Cerebellar nuclear complex (tissue), 1 donor: ENCODE results near the gene SPATA9.
"Not testable (repeated sequence)": the region's sequence is repeated elsewhere in the genome, so short reads cannot be mapped to it uniquely, and the experiment has no call there.

Source experiments
- DNase-seq, 2 experiments: peaks; one replicate each; lab custom pipeline; 2025; lab: John Stamatoyannopoulos, UW

The SPATA9 gene

DNA sequence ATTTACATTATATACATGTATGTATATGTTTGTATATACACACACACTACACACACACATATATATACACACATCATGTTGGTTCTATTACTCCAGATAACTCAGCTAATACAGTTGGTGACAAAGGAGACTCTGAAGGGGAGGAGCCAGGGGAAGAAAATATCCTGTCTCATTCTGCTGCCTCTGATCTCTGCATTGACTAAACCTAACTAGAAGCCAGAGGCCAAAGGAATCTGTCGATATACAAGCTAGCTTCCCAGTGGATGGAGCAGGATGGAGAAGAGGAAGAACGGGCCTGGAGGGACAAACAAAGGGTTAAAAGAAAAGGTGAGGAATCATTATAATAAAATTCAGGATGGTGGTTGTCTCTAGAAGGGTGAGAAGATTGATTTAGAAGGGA, 34.6 kb upstream of the SPATA9 start:
- DNase-seq: no peak

DNA sequence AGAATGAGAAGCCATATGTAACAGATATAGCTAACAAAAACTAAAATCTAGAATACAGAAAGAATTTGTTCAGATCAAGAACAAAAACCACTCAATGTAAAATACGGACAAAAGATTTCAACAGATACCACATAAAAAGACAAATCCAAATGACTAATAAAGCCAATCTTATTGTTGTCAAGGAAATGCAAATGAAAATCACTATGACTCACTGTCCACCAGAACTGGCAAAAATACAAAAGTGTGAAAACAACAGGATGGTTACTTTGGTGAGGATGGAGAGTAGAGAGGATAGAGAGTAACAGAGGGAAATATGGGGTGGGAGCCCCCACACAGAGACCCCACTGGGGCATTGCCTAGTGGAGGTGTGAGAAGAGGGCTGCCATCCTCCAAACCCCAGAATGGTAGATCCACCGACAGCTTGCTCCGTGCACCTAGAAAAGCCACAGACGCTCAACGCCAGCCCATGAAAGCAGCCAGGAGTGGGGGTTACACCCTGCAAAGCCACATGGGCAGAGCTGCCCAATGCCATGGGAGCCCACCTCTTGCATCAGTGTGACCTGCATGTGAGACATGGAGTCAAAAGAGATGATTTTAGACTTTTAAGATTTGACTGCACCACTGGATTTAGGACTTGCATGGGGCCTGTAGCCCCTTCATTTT, 33.1 kb upstream of the SPATA9 start:
- no peak for DNase-seq

DNA sequence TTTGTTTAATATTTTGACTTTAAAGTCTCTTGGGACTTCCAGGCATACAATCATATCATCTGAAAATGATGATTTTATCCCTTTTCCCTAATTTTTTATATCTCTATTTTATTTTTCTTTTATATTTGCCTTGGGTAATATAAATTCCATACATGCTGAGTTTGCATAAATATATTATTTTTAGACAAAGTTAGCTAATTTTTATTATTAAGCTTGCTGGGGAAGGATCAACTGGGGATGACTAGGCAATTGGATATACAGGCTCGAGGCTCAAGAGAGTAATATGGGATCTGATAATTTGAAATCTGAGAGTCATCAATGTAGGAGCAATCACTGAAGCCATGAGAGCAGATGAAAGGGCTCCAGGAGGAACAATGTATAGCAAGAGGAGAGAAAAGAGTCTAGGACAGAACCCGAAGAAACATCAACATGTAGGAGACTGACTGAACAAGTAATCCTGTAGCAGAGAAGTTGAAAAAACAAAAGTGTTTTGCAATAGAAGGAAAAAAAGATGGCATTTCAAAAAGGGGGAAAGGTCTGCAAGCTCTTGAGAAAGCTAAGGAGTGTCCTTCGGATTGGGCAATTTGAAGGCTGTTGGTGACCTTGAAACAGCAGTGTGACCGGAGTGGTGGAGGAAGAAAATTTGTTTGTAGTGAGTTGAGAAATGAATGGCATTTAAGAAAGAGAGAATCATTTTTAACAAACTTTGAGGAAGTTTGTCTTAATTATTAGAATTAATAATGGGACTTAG, 31.3 kb upstream of the SPATA9 start:
- no peak for DNase-seq

DNA sequence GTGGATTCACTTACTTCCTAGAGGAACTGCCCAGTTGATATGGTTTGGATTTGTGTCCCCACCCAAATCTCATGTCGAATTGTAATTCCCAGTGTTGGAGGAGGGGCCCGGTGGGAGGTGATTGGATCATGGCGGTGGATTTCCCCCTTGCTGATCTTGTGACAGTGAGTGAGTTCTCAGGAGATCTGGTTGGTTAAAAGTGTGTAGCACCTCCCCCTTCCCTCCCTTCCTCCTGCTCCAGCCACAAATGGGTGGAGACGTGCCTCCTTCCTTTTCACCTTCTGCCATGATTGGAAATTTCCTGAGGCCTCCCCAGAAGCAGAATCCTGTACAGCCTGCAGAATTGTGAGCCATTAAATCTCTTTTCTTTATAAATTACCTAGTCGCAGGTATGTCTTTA, 30.5 kb upstream of the SPATA9 start:
- not testable (repeated sequence) for DNase-seq

DNA sequence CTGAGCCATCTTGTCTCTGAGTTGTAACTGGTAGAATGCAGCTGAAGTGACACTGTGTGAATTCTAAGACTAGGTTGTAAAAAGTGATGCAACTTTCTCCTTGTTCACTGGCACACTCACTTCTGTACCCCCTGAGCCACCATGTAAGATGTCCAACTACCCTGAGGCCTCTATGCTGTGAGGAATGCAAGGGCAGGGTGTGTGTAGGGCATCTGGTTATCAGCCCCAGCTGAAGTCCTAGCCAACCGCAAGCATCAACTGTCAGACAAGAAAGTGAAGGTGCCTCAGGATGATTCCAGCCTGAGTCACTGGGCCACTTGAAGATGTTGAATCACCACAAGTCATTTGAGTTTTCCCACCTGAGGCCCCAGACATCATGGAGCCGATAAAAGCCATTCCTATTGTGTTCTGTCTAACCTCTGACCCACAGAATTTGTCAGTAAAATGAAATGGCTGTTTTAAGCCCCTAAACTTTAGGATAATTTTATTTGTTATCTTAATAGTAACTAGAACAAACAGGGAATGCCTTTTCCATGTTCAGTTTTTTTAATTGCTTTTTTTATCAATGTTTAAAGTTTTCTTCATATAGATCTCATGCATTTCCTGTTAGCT, 29.7 kb upstream of the SPATA9 start:
- no peak for DNase-seq

DNA sequence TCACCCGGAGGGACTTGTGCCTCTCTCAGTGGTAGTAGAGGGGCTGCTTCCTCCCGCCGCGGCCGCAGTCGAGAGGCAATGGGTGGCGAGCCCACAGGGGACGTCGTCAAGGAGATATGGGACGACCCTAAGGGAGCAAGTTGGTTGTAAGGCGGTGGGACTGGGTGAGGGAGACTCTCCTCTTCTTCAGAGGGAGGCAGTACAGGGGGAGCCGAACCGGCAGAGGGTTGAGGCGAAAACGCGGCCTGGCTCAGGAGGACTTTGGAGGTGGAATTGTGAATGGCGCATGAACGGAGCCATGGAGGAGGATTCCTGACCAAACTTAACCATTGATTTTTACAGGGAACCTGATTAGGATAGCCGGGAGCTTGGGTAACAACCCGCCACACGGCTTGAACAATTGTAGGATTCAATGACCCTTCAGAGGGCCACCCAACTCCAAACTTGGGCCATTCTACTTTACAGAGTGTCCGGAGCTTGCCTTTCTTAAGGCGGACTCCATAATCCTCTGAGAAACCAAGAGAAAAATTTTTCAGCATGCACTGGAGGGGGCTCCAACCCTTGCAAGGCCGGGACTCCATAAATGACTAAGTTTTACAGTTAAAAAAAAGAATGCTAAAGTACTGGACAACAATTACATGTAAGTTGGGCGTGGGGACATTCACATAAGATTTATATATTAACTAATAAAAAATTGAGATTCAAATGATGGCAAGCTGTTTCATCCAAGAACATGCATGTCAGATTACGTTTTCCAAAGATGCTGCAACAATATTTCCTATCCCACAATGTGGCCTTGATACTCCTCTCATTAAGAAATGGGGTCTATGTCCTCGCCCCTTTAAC, 28.9 kb upstream of the SPATA9 start:
- DNase-seq: no peak

DNA sequence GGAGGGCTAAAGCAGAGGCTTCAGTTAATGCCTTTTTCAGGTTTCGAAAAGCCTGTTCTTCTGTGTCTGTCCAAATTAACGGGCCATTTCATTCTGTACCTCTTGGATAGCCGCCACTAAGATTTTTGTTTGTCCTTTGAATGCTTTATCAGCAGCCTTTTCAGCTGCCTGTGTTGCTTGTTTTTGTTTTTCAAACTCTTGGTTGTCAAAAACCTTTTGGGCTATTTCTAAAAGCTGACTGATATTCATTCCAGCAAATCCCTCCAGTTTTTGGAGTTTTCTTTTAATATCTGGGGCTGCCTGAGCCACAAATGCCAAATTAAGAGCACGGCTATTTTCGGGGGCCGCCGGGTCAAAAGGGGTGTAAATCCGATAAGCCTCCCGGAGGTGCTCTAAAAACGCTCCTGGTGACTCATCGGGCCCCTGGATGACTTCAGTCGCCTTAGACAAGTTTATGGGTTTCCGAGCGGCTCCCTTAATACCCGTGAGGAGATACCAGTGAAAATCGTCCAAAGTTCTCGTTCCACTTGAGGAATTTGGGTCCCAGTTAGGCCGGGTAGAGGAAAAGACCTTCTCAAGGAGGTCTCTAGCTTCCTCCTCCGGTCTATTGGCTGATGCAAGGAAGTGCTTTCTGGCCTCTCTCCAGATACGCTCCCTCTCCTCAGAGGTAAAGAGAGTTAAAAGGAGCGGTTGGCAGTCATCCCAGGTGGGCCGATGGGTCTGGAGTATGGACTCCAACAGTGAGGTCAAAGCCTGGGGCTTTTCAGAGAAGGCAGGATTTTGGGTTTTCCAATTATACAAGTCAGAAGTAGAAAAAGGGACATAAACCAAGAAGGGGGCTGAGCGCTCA, 28.1 kb upstream of the SPATA9 start:
- DNase-seq: not testable (repeated sequence)

DNA sequence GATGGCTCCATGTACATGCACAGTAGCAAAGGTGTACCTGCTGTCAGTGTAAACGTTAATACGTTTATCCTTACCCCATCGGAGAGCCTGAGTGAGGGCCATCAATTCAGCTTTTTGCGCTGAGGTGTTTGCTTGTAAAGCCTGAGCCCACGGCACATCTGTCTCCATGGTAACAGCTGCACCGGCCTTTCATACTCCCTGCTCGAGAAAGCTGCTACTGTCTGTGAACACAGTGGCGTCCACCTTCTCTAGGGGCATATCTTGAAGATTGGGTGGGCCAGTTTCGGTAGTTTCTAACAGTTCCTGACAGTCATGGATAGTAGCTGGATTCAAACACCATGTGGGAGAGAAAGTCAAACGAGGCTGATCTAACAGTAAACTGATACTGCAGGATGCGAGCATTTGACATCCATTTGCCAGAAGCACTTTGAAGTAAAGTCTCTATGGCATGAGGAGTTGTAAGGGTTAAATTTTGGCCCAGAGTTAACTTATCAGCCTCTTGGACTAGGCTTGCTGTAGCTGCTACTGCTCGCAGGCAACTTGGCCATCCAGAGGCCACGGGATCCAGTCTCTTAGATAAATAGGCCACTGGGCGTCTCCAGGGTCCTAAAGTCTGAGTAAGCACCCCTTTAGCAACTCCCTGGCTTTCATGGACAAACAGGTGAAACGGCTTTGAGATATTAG, 27.3 kb upstream of the SPATA9 start:
- DNase-seq: no peak

DNA sequence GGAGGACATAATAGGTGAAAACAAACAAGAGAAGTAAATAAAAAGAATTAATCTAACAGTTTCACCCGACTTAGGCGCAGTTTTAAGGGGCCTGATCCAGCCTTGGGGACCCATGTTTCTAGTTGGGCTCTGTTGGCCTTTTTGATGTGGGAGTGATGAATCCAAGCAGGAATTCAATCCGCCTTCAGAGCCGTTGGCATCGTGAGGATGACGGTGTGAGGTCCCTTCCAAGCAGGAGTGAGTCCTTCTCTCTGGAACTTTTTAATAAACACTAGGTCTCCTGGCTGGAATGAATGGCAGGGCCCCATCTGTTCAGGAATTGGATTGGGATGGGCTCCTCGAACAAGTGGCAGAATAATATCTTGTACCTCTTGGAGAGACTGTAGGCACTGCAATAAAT, 26.1 kb upstream of the SPATA9 start:
- DNase-seq: no peak

DNA sequence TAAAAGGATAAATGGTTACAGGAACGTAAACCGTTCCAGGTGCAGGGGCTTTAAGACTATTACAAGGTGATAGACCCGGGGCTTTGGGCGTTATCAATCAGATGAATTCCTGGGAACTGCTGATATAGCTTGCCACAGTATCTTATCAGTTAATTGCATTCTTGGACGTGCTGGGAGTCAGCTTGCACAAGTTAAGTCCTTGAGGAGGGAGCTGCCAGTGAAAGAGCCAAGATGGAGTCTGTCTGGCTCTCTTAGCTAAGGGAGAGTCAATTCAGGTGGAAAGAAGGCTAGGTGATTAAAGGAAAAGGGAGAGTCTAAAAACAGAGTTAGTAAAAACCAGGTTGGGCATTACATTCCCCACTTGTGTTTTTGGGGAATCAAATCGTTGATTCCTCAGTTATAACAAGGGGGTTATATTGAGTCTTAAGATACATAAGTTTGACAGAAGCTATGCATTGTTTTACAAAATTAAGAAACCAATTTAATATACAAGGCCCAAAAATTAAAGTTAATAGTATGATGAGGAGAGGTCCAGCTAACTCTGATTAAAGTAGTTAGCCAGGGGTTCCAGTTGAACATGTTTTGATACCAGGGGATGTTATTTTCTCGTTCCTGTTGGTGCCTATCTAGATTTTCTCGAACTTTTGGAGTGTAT, 24.9 kb upstream of the SPATA9 start:
- not testable (repeated sequence) for DNase-seq

DNA sequence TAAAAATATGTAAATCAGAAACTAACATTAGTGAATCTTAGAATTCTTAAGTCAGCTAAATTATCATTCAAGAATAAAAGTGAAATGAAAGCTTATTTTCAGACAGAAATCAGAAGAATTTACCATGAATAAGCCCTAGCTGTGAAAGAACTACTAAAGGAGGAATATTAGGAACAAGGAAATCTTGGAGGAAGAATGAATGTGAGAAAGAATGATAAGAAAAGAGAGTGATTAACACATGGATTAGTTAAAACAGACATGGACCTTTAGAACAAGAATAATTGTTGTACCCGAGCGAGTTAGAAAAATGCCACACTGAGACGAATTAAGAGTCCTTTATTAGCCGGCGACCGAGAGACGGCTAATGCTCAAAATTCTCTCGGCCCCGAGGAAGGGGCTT, 24.3 kb upstream of the SPATA9 start:
- DNase-seq: no peak

DNA sequence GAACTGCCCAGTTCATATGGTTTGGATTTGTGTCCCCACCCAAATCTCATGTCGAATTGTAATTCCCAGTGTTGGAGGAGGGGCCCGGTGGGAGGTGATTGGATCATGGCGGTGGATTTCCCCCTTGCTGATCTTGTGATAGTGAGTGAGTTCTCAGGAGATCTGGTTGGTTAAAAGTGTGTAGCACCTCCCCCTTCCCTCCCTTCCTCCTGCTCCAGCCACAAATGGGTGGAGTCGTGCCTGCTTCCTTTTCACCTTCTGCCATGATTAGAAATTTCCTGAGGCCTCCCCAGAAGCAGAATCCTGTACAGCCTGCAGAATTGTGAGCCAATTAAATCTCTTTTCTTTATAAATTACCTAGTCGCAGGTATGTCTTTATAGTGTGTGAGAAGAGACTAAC, 23.4 kb upstream of the SPATA9 start:
- DNase-seq: not testable (repeated sequence)

DNA sequence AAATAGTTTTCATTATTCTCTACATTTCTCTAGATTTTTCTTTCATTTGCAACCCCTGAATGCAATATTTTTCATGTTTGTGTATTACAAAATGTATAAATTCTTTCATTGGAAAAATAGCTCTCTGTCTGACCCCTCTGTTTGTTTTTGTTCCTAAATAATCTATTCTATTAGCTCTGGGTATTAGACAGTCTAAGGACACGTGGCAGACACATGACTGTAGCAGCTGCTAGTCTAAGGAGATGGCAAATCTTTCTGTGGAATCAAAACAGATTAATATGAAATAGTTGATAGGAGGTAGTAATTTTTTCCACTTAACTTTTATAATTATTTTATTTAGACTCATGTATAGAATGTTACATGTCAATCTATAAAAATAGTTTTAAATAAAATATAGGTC, 21.4 kb upstream of the SPATA9 start:
- no peak for DNase-seq

DNA sequence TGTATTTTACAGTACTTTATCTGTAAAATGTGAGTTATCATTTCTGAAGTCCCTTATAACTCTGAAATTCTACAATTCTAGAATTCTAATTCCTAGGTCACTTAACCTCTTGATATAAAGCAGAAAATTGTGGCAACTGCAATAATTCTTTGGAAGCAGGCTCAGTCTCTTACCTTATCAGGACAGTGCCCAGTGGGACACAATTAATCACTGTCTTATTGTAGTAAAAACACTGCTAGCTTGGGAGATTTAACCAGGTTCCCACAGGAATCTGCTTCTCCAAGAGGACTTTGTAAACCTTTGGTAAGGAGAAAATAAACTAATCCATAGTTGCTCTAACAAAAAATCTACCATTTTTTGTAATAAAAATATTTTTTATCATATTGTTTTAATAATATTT, 18.3 kb upstream of the SPATA9 start:
- DNase-seq: no peak

DNA sequence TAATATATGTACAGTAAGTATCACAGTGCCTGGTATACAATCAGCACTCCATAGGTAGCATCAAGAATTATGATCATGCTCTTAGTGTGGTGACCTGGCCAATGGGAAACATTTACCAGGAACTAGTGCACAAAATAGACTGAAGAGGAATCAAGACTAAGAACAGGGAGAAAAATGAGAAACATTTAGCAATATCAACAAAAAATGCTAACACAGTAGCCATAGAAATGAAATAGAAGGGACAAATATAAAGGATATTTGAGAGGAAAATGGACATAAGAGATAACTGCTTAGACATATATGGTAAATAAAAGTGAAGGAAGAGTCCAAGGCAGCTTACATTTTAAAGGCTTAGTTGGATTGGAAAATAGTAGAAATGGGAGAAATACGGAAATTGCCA, 16.5 kb upstream of the SPATA9 start:
- DNase-seq: no peak

DNA sequence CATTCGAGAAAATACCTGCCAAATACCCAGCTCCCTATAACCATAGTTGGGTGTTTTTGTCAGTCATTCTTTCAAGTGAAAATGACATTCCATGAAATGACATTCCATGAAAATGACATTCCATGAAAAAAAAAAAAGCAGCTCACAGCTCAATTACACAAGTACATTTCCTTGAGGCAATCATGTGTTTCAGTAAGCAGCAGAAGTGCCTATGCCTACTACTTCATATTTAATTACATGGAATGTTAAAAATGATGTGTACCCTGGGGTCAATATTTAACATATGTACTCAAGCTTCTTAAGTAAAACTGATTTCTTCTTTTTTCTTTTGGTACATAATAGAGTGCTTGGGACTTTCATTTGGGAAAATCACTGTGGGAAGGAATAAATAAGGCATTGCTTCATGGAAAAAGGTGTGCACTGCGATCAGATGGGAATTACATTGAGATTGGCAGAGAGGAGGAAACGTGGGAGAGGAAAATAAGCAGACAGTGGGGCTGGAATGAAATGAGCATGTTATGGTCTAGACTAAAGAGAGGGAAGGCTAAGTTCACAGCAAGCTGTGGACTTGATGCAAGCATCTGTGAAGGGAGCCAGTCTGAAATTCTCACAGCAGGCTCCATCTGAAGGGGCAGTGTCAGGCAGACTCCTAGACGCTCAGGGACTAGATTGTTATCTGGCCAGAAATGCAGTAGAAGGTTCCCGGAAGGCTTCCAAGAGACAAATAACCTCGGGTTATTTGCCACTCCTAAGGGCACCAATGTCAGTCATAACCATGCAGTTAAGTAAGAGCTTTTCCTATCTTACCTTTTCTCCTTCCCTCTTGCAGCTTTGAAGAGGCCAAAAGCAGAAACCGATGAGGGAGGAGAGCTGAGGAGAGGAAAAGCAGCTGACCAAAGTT, 15.2 kb upstream of the SPATA9 start:
- no peak for DNase-seq

DNA sequence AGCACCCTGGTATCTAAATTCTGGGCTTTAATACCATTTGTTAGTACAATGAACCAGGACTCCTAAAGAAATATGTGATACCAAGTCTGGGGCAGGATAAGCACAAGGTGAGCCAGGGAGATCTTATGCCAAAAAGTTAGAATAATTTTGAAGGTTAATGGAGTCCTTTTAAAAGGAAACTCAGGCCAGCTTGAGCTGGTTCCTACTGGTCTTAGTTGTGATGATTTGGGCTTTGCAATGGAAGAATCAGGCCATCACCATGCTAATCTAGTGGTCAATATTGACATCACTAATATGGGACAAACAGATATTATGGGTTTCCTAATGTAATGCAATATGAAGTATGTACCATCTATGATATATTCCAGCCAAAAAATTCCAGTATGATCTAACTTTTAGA, 7.5 kb upstream of the SPATA9 start:
- DNase-seq: no peak

DNA sequence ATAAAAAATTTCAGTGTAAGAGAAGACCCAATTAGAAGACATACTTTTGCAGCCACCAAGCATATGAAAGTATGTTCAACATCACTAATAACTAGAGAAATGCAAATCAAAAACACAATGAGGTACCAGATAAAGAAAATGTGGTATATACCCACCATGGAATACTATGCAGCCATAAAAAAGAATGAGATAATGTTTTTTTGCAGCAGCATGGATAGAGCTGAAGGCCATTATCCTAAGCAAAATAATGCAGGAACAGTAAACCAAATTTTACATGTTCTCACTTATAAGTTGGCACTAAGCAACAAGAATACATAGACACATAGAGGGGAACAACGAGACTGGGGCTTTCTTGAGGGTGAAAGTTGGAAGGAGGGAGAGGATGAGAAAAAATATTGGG, 6.9 kb upstream of the SPATA9 start:
- DNase-seq: no peak

DNA sequence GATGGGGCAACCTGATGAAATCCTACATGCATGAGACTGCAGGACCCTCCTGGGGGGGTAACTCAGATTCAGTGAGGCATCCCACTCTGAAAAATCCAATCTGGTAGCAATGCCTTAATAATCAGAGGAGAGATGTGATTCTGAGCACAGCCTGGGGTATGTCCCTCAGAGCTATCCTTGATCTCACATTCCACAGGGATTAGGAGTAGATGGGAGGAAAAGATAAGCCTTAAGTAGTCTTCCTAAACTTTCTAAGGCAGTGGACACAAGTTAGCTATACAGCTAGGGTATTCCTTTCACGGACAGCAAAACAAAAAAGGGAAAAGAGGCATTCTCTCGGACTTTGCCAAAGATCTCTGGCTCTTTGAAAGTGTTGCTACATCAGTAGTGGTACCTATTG, 3.9 kb upstream of the SPATA9 start:
- DNase-seq: no peak
